SK-N-SH treated with all-trans-retinoic acid at 6 μM for 48 hours (cell line): ENCODE results near the gene NME4.

Experiments used
- ATAC-seq: fragments of 200-7000 bp; cut with Tn5 transposase; 3 replicates; pipeline ENCODE4 v1.9.1; 2020; ENCODE audit warnings: mild to moderate bottlenecking, moderate library complexity
- BACH2 ChIP-seq: fragments of 250-450 bp; sonication (Bioruptor Pico); IDR thresholded peaks from 2 replicates; pipeline ENCODE4 v1.9.0; 2021; ENCODE audit warnings: mild to moderate bottlenecking, borderline replicate concordance
- CREB5 ChIP-seq: fragments of 250-450 bp; sonication (Bioruptor Pico); IDR thresholded peaks from 2 replicates; pipeline ENCODE4 v1.5.1; 2020; ENCODE audit warnings: low read depth, mild to moderate bottlenecking, moderate library complexity
- CSDC2 ChIP-seq: fragments of 250-450 bp; sonication (Bioruptor Pico); IDR thresholded peaks from 2 replicates; pipeline ENCODE4 v1.5.0; 2020; ENCODE audit warnings: mild to moderate bottlenecking, moderate library complexity
- ISL1 ChIP-seq: fragments of 250-450 bp; sonication (Bioruptor Pico); IDR thresholded peaks from 2 replicates; pipeline ENCODE4 v2.1.2; 2022; ENCODE audit warnings: mild to moderate bottlenecking, moderate library complexity
- OSR1 ChIP-seq: fragments of 250-450 bp; sonication (Bioruptor Pico); IDR thresholded peaks from 2 replicates; pipeline ENCODE4 v1.8.0; 2022; ENCODE audit warnings: moderate library complexity, mild to moderate bottlenecking, inconsistent platforms
- PATZ1 ChIP-seq: fragments of 250-450 bp; sonication (Bioruptor Pico); IDR thresholded peaks from 2 replicates; pipeline ENCODE4 v1.8.0; 2020; ENCODE audit warnings: mild to moderate bottlenecking, moderate library complexity, borderline replicate concordance
- POU6F1 ChIP-seq: fragments of 250-450 bp; sonication (Bioruptor Pico); IDR thresholded peaks from 2 replicates; pipeline ENCODE4 v1.8.0; 2021; ENCODE audit warnings: low read depth, mild to moderate bottlenecking, moderate library complexity, borderline replicate concordance
- PPARA ChIP-seq: fragments of 250-450 bp; sonication (Bioruptor Pico); IDR thresholded peaks from 2 replicates; pipeline ENCODE4 v1.5.0; 2020; ENCODE audit warnings: mild to moderate bottlenecking, borderline replicate concordance
- RARB ChIP-seq: fragments of 250-450 bp; sonication (Bioruptor Pico); IDR thresholded peaks from 2 replicates; pipeline ENCODE4 v1.8.0; 2021; ENCODE audit warnings: mild to moderate bottlenecking, moderate library complexity
- SNAI2 ChIP-seq: fragments of 250-450 bp; sonication (Bioruptor Pico); IDR thresholded peaks from 2 replicates; pipeline ENCODE4 v1.5.0; 2020; ENCODE audit warnings: mild to moderate bottlenecking, moderate library complexity
- TCF4 ChIP-seq: fragments of 250-450 bp; sonication (Bioruptor Pico); IDR thresholded peaks from 2 replicates; pipeline ENCODE4 v1.8.0; 2021; ENCODE audit warnings: mild to moderate bottlenecking, moderate library complexity, borderline replicate concordance
- TOX ChIP-seq: fragments of 250-450 bp; sonication (Bioruptor Pico); IDR thresholded peaks from 2 replicates; pipeline ENCODE4 v1.8.0; 2021; ENCODE audit warnings: mild to moderate bottlenecking, moderate library complexity, borderline replicate concordance
- ZC3H10 ChIP-seq: fragments of 250-450 bp; sonication (Bioruptor Pico); IDR thresholded peaks from 2 replicates; pipeline ENCODE4 v1.5.1; 2021; ENCODE audit warnings: mild to moderate bottlenecking, moderate library complexity
- ZFP3 ChIP-seq: fragments of 250-450 bp; sonication (Bioruptor Pico); IDR thresholded peaks from 2 replicates; pipeline ENCODE4 v1.5.0; 2020; ENCODE audit warnings: mild to moderate bottlenecking, moderate library complexity
- ZFP30 ChIP-seq: fragments of 450-650 bp; formaldehyde crosslinking; IDR thresholded peaks from 2 replicates; pipeline ENCODE4 v1.5.0; 2022; ENCODE audit warnings: mild to moderate bottlenecking, moderate library complexity
- ZNF565 ChIP-seq: fragments of 450-650 bp; formaldehyde crosslinking; conservative IDR thresholded peaks from 2 replicates; pipeline ENCODE4 v1.5.0; 2020; ENCODE audit warnings: low read depth, mild to moderate bottlenecking, moderate library complexity
- ZNF70 ChIP-seq: fragments of 450-650 bp; formaldehyde crosslinking; IDR thresholded peaks from 2 replicates; pipeline ENCODE4 v1.5.0; 2020; ENCODE audit warnings: mild to moderate bottlenecking, moderate library complexity
- ZNF8 ChIP-seq: fragments of 450-650 bp; formaldehyde crosslinking; IDR thresholded peaks from 2 replicates; pipeline ENCODE4 v1.5.0; 2020; ENCODE audit warnings: mild to moderate bottlenecking, moderate library complexity
- TF ChIP-seq, protein P1 (sequence below): fragments of 250-450 bp; sonication (Bioruptor Pico); IDR thresholded peaks from 2 replicates; pipeline ENCODE4 v1.5.0; 2020; ENCODE audit warnings: mild to moderate bottlenecking, moderate library complexity
- TF ChIP-seq, protein P2 (sequence below): fragments of 250-450 bp; sonication (Bioruptor Pico); IDR thresholded peaks from 2 replicates; pipeline ENCODE4 v1.5.1; 2021; ENCODE audit warnings: mild to moderate bottlenecking, moderate library complexity

Gene NME4

GRCh38 chr16:368388-369158, 28.4 kb upstream of the NME4 start:
- TF ChIP-seq ZNF8 (CRISPR knock-in tag) (no peak), ZNF565 (CRISPR knock-in tag) (no peak), ZFP3 (CRISPR knock-in tag) (no peak), ISL1 (no peak), ZFP30 (CRISPR knock-in tag) (no peak), CREB5 (CRISPR knock-in tag) (no peak), PPARA (no peak), POU6F1 (no peak), BACH2 (no peak), ZNF70 (CRISPR knock-in tag) (no peak), OSR1 (CRISPR knock-in tag) (no peak), TOX (CRISPR knock-in tag) (no peak), SNAI2 (CRISPR knock-in tag) (no peak), TCF4 (CRISPR knock-in tag) (no peak), CSDC2 (CRISPR knock-in tag) (no peak), ZC3H10 (CRISPR knock-in tag) (no peak), PATZ1 (CRISPR knock-in tag) (no peak)
- TF ChIP-seq, protein P1, sequence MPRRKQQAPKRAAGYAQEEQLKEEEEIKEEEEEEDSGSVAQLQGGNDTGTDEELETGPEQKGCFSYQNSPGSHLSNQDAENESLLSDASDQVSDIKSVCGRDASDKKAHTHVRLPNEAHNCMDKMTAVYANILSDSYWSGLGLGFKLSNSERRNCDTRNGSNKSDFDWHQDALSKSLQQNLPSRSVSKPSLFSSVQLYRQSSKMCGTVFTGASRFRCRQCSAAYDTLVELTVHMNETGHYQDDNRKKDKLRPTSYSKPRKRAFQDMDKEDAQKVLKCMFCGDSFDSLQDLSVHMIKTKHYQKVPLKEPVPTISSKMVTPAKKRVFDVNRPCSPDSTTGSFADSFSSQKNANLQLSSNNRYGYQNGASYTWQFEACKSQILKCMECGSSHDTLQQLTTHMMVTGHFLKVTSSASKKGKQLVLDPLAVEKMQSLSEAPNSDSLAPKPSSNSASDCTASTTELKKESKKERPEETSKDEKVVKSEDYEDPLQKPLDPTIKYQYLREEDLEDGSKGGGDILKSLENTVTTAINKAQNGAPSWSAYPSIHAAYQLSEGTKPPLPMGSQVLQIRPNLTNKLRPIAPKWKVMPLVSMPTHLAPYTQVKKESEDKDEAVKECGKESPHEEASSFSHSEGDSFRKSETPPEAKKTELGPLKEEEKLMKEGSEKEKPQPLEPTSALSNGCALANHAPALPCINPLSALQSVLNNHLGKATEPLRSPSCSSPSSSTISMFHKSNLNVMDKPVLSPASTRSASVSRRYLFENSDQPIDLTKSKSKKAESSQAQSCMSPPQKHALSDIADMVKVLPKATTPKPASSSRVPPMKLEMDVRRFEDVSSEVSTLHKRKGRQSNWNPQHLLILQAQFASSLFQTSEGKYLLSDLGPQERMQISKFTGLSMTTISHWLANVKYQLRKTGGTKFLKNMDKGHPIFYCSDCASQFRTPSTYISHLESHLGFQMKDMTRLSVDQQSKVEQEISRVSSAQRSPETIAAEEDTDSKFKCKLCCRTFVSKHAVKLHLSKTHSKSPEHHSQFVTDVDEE = no peak
- TF ChIP-seq, protein P2, sequence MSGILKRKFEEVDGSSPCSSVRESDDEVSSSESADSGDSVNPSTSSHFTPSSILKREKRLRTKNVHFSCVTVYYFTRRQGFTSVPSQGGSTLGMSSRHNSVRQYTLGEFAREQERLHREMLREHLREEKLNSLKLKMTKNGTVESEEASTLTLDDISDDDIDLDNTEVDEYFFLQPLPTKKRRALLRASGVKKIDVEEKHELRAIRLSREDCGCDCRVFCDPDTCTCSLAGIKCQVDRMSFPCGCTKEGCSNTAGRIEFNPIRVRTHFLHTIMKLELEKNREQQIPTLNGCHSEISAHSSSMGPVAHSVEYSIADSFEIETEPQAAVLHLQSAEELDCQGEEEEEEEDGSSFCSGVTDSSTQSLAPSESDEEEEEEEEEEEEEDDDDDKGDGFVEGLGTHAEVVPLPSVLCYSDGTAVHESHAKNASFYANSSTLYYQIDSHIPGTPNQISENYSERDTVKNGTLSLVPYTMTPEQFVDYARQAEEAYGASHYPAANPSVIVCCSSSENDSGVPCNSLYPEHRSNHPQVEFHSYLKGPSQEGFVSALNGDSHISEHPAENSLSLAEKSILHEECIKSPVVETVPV (CRISPR knock-in tag) = no peak
- ATAC-seq = no peak

GRCh38 chr16:369275-369865, 27.6 kb upstream of the NME4 start:
- ATAC-seq = no peak
- TF ChIP-seq ZFP30 (CRISPR knock-in tag) = no peak
- TF ChIP-seq, protein P1 = no peak
- TF ChIP-seq, protein P2 (CRISPR knock-in tag) = no peak
- TF ChIP-seq CSDC2 (CRISPR knock-in tag) = no peak
- no peak for TF ChIP-seq ZC3H10 (CRISPR knock-in tag)
- TF ChIP-seq PATZ1 (CRISPR knock-in tag) = no peak
- no peak for TF ChIP-seq RARB (CRISPR knock-in tag)
- TF ChIP-seq CREB5 (CRISPR knock-in tag) = no peak
- TF ChIP-seq ISL1 = no peak
- no peak for TF ChIP-seq OSR1 (CRISPR knock-in tag)
- no peak for TF ChIP-seq ZNF70 (CRISPR knock-in tag)
